ENCODE data around the gene SLC12A4.

DNA sequence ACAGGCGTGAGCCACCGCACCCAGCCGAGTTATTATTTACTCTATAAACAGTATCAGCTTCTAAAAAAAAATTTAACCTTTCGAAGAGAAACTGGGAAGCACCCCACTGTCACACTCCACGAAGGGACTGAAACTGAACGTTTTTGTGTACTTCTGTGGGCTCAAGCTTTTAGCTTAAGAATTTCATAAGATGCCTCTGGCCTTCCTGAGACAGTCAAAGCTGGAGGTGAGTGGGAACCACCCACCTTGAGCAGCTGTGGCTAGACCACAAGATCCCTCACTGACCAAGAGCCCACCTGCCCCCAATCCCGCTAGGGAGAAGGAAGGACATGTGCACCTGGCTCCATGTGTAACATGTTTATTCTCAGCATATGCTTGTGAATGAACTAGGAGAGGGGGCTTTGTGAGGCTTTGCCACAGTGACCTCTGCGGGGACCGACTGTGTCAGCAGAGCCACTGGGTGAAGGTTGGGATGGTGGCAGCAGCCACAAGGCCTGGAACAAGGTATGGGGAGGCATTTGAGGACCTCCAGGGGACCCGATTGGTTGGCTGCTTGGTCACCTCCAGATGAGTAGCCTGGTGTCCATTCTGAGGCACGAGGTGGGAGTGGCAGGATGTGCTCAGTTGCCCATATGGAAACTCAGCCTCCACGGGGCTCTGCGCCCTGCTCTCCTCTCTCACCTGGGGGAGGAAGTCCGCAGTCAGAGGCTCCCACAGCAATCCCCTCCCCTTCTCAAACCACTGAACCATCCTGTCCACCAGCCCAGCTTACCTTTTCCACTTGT, 7.1 kb upstream of the SLC12A4 start:
- TF ChIP-seq EP300 (IDR thresholded peaks at IDR 0.05), result no peak
- TF ChIP-seq, protein P1, sequence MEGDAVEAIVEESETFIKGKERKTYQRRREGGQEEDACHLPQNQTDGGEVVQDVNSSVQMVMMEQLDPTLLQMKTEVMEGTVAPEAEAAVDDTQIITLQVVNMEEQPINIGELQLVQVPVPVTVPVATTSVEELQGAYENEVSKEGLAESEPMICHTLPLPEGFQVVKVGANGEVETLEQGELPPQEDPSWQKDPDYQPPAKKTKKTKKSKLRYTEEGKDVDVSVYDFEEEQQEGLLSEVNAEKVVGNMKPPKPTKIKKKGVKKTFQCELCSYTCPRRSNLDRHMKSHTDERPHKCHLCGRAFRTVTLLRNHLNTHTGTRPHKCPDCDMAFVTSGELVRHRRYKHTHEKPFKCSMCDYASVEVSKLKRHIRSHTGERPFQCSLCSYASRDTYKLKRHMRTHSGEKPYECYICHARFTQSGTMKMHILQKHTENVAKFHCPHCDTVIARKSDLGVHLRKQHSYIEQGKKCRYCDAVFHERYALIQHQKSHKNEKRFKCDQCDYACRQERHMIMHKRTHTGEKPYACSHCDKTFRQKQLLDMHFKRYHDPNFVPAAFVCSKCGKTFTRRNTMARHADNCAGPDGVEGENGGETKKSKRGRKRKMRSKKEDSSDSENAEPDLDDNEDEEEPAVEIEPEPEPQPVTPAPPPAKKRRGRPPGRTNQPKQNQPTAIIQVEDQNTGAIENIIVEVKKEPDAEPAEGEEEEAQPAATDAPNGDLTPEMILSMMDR (IDR thresholded peaks at IDR 0.05), result no peak

Data from stomach (tissue), 4 donors.